Rectal smooth muscle tissue (tissue), 1 donor: Measurements from ENCODE around the gene ZNF622.
A peak's percentile ranks its signal among the peaks of the same experiment; 100 is the strongest.

Experiments
- H3K27ac ChIP-seq: one replicate; pipeline ENCODE4 v1.7.0; 2013; ENCODE audit warnings: low read depth, low read length, inconsistent platforms
- H3K27me3 ChIP-seq: one replicate; pipeline ENCODE4 v1.7.0; 2013; ENCODE audit warnings: low read length; ENCODE audit not compliant: control insufficient read depth, insufficient read depth
- H3K36me3 ChIP-seq: one replicate; pipeline ENCODE4 v1.7.0; 2013; ENCODE audit warnings: low read length; ENCODE audit not compliant: control insufficient read depth, insufficient read depth
- H3K4me1 ChIP-seq: one replicate; pipeline ENCODE4 v1.7.0; 2013; ENCODE audit warnings: low read length; ENCODE audit not compliant: control insufficient read depth, insufficient read depth
- H3K4me3 ChIP-seq: one replicate; pipeline ENCODE4 v1.7.0; 2013; ENCODE audit warnings: low read length
- H3K9ac ChIP-seq: one replicate; pipeline ENCODE4 v1.7.0; 2013; ENCODE audit warnings: low read length

The ZNF622 gene

DNA sequence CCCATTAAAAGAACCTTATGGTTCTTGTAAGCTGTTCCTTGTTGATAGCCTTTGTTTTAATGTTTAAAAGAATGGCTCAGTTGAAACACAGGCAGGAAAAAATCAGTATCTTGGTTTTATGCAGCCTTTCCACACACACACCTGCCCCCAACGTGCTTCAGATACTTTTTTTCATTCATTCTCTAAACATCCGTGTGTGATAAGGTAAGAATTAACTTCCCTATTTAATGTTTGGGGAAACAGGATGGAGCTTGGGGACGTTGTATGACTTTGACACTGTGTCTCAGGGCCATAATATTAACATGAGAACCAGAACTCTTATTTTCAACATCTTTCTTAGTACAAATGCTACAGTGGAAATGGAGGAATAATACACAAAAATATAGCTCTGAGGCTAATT lies 5.8 kb upstream of the ZNF622 start:
- no peaks in the 10 kb centered on the region for H3K27me3 ChIP-seq
- no peak overlapping the region for H3K4me3 ChIP-seq
- peaks cover 5% of the 10 kb centered on the region for H3K4me1 ChIP-seq
- H3K27ac ChIP-seq: no peak overlapping the region
- H3K36me3 ChIP-seq: no peaks in the 10 kb centered on the region
- no peak overlapping the region for H3K9ac ChIP-seq

DNA sequence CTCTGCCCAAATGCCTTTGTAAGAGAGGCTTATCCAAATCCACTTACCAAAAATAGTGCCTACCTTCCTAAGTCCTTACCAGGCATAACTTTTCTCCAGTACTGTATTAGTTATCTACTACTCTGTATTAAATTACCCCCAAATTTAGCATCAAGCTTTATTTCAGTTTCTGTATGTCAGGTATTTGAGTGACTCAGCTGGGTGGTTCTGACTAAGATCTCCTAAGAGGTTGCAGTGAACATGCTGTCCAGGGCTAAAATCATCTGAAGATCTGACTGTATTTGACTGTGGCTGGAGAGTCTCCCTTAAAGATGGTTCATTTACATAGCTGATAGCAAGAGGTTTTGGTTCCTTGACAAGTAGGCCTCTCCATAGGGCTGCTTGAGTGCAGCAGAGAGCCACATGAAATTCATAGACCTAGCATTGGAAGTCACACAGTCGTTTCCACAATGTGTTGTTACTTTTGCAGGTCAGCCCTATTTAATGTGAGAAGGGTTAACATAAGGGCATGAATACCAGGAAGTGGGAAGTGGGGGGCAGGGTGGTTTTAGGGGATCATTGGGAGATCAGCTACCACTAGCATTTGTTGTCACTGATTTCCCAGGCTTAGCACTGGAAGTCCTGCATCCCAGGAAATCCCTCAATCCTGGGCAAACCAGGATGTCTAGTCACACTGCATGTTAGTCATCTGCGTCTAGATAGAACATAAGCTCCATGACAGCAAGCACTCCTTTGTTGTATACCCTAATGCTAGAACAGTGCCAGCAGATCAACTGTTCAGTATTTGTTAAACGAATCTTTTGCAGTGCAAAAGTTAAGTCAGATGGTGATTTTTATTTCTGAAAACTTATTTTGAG lies 2.0 kb upstream of the ZNF622 start:
- H3K4me1 ChIP-seq: peaks cover 12% of the 10 kb centered on the region
- no peaks in the 10 kb centered on the region for H3K27me3 ChIP-seq
- no peak overlapping the region for H3K9ac ChIP-seq
- H3K36me3 ChIP-seq: peaks cover 4% of the 10 kb centered on the region
- H3K27ac ChIP-seq: no peak overlapping the region
- H3K4me3 ChIP-seq: peak overlapping the region; percentile 78

DNA sequence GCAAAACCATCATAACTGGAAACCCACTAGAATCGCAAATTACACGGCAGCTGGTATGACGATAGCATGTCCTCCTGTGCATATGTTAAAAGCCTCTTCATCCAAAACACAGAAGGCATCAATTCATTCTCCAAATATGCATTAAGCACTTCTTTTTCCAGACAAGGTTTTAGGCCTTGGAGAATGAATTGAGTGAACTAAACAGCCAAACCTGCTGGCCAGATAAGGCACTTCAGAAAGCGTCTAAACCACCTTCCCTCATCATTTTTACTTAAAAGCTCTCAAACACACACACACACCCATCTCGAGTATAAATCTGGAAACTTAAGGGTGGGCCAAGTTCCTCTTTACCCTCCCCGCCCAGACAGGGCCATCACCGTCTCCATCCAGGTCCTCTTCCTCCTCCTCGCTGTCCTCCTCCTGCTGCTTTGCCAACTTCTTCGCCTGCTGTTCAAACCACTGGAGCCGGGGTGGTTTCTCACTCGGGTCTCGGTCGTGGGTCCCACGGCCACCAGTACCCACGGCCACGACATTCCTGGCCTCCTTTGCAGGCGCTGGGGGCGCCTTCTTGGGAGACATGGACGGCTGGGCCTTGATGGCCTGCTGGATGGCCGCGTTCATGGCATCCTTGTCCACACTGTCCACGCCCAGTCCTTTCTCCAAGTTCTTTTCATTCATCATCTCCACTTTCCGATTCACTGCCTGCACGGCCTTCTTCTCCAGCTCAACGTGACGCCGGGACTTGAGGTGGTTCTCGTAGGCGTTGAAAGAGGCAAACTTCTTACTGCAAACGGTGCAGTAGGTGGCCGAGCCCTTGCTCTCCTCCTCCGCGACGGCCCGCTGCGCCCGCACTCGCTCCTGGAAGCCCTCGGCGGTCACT lies 696 bp downstream of the ZNF622 start:
- H3K36me3 ChIP-seq: peaks cover 14% of the 10 kb centered on the region
- peaks cover 12% of the 10 kb centered on the region for H3K4me1 ChIP-seq
- peak overlapping the region; percentile 82 for H3K27ac ChIP-seq
- H3K27me3 ChIP-seq: no peaks in the 10 kb centered on the region
- H3K9ac ChIP-seq: peak overlapping the region; percentile 39
- peak overlapping the region; percentile 78 for H3K4me3 ChIP-seq

DNA sequence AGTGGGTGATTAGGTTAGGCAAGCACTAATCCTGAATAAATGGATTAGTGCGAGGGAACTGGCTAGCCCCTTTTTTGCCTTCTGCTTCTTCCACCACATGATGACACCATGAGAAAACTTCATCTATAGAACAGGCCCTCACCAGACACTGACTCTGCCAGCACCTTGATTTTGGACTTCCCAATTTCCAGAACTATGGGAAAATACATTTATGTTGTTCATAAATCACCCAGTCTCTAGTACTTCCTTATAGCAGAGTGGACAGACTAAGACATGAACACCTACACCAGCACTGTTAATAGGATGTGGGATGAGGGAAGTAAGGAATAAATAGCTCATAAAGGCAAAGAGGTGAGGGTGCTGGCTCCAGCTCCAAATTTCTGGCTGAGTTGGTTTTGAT lies 1.4 kb downstream of the ZNF622 start:
- peak overlapping the region; percentile 78 for H3K4me3 ChIP-seq
- no peak overlapping the region for H3K27ac ChIP-seq
- H3K4me1 ChIP-seq: peaks cover 12% of the 10 kb centered on the region
- H3K27me3 ChIP-seq: no peaks in the 10 kb centered on the region
- H3K9ac ChIP-seq: no peak overlapping the region
- peaks cover 14% of the 10 kb centered on the region for H3K36me3 ChIP-seq

DNA sequence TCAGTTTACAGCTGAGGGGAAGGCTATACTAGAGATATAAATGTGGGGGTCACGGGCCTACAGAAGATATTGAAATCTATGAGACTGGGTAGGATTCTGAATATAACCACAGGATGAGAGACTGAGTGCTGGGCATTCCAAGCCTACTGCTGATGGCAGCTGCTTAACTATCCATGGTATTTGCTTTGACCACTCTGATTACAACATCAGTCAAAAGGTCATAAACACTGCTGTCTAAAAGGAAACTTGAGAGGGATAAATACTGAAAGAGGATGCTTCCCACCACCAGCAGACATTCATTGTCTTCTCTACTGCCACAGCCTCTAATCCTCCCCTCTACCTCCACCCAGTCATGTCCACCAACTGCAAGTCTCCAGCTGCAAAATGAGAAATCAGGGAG lies 3.8 kb downstream of the ZNF622 start:
- H3K27me3 ChIP-seq: no peaks in the 10 kb centered on the region
- no peak overlapping the region for H3K9ac ChIP-seq
- H3K4me3 ChIP-seq: no peak overlapping the region
- H3K36me3 ChIP-seq: peaks cover 21% of the 10 kb centered on the region
- H3K4me1 ChIP-seq: peaks cover 7% of the 10 kb centered on the region
- H3K27ac ChIP-seq: no peak overlapping the region

DNA sequence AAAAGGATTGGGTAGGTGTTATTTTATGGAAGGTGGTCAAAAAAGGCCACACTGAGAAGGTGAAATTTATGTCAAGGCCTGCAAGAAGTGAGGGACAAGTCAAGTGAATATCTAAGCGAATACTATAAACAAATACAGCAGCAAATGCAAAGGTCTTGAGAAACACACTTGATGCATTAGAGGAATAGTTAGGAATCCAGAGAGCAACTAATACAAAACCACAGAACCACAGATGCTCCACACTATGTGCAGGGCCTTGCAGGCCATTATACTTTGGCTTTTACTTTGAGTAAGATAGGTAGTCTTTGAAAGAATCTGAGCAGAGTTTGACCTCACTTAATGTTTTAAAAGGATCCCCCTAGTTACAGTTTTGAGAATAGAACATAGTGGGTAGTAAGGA lies 4.6 kb downstream of the ZNF622 start:
- peaks cover 6% of the 10 kb centered on the region for H3K4me1 ChIP-seq
- H3K36me3 ChIP-seq: peaks cover 21% of the 10 kb centered on the region
- no peak overlapping the region for H3K9ac ChIP-seq
- no peak overlapping the region for H3K27ac ChIP-seq
- no peak overlapping the region for H3K4me3 ChIP-seq
- no peaks in the 10 kb centered on the region for H3K27me3 ChIP-seq

DNA sequence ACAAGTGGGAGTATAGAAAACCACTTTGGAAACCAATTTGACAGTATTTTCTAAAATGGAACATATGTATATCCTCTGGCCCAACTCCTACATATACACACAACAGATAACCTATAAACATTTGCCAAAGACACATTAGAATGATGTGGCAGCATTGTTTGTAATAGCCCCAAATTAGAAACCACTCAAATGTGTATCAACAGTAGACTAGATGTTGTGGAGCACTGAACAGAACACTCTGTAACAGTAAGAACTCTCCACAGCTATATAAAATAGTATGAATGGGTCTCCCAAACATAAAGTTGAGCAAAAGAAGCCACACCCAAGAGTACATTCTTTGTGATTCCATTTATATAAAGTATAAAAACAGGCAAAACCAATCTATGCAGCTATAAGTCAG lies 6.1 kb downstream of the ZNF622 start:
- H3K4me1 ChIP-seq: peaks cover 4% of the 10 kb centered on the region
- H3K4me3 ChIP-seq: no peak overlapping the region
- no peak overlapping the region for H3K9ac ChIP-seq
- H3K36me3 ChIP-seq: peaks cover 25% of the 10 kb centered on the region
- no peak overlapping the region for H3K27ac ChIP-seq
- no peaks in the 10 kb centered on the region for H3K27me3 ChIP-seq

DNA sequence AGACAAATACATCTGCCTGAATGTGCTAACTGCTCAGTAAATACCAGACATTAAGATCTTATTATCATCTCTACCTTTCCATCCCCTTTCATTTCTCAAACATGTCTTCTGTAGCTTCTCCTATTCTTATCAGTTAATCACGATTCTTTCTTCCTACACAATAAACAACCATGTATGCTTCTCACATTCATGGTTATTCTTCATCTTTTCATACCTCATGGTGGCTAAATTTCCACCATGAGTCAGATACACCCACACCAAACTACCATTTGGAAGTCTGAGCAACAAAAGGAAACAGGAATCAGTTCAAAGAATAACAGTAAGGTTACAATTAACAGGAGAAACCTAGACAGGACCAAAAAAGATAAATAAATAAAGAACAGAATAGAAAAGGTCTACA lies 7.7 kb downstream of the ZNF622 start:
- H3K4me3 ChIP-seq: no peak overlapping the region
- H3K9ac ChIP-seq: no peak overlapping the region
- H3K4me1 ChIP-seq: no peaks in the 10 kb centered on the region
- H3K27ac ChIP-seq: no peak overlapping the region
- H3K36me3 ChIP-seq: peaks cover 23% of the 10 kb centered on the region
- H3K27me3 ChIP-seq: no peaks in the 10 kb centered on the region

DNA sequence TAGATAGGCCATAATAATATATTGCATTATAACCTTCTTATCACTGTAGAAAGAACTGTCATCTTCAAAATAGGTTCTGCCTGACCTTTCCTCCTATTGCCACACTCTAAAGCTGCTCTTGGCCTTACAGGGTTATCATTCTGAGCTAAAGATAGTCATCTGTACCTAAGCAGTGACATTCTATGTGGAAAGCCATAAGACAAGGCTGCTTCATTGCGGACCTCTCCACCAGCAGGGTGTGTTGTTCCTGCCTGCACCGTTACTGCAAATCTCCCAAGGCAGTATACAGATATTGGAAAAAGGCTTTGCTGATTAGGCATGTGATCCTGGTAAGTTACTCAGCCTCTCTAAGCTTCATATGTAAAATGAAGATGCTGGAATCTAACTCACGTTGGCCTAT lies 8.1 kb downstream of the ZNF622 start:
- Histone ChIP-seq H3K36me3 (peaks cover 22% of the 10 kb centered on the region), H3K9ac (no peak overlapping the region), H3K4me3 (no peak overlapping the region), H3K27ac (no peak overlapping the region), H3K4me1 (no peaks in the 10 kb centered on the region), H3K27me3 (no peaks in the 10 kb centered on the region)

DNA sequence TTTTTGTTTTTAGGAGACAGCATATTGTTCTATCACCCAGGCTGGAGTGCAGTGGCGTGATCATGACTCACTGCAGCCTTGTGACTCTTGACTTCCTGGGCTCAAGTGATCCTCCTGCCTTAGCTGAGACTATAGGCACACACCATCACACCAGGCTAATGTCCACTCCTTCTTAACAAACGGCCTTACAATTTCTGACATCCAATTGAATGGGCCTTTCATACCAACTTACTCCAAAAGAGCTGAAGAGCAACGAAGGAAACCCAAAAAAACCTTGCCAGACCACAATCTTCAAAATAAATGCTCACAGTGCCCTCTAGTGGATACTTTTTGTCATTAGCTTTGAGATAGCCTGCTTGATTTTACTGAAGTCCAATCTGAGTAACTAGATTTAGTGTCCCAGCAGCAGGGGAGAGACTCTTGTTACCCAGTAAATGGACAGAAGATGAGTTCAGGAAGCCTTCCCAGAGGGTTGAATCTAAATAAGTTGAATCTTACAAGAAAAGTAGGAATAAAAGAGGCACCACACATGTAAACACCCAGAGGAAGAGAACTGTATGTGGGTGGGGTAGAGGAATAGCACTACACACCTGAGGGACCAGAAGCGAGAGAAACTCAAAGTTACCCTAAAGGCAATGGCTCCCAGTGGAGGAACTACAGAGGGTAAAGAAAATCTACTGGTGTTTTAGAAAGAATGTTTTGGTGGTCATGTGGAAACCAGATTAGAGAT lies 9.3 kb downstream of the ZNF622 start:
- H3K27ac ChIP-seq: no peak overlapping the region
- H3K27me3 ChIP-seq: no peaks in the 10 kb centered on the region
- no peaks in the 10 kb centered on the region for H3K4me1 ChIP-seq
- no peak overlapping the region for H3K9ac ChIP-seq
- H3K36me3 ChIP-seq: peaks cover 21% of the 10 kb centered on the region
- H3K4me3 ChIP-seq: no peak overlapping the region

DNA sequence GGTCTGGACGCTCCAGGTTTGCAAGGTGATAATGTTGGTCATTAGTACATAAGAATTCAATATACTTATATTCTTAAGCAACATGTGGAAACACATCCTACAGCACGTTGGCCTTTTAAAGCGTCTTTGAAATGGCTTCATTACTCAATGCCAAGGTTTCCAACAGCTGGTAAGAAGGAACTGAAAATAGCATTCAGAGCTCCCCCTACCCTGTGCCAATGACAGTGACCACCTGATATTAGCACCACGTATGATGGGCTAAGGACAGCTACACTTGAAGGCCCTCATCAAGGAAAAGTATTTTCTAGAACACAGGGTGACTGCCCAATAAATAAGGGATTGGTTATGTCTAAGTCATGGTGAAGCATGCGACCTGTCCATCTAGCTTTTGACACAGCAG lies 9.9 kb downstream of the ZNF622 start:
- Histone ChIP-seq H3K27ac (no peak overlapping the region), H3K4me3 (no peak overlapping the region), H3K27me3 (no peaks in the 10 kb centered on the region), H3K4me1 (no peaks in the 10 kb centered on the region), H3K36me3 (peaks cover 24% of the 10 kb centered on the region), H3K9ac (no peak overlapping the region)

DNA sequence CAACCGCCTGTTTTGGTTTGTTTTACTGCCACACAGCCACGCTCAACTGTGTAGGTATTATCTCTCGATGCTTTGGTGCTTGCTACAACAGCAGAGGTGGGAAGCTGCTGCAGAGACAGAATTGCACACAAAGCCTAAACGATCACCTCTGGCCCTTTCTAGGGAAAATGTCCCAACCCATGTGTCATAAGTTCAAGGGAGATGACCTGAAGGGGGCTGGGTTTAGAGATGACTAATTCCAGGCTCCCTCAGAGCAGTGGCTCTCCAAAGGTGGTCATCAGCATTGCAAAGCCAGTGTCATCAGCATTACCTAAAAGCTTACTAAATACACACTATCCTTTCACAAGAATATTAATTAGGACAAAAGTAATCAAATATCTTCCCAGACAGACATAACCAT lies 10.9 kb downstream of the ZNF622 start:
- no peak overlapping the region for H3K9ac ChIP-seq

More for the DNA sequence above, 10.9 kb downstream of the ZNF622 start:
- H3K27ac ChIP-seq: no peak overlapping the region
- no peaks in the 10 kb centered on the region for H3K27me3 ChIP-seq
- peaks cover 33% of the 10 kb centered on the region for H3K36me3 ChIP-seq
- H3K4me3 ChIP-seq: no peak overlapping the region
- no peaks in the 10 kb centered on the region for H3K4me1 ChIP-seq
